GM10266 (cell line): Measurements from ENCODE around the gene ECSCR.

Experiments used
- DNase-seq: peaks from one replicate; pipeline ENCODE4 v3.0.0; 2012; ENCODE audit errors: extremely low spot score
- CTCF ChIP-seq: IDR thresholded peaks from 2 replicates; pipeline ENCODE4 v1.5.1; 2012; ENCODE audit warnings: mild to moderate bottlenecking, low read depth; ENCODE audit not compliant: control insufficient read depth, insufficient read depth; ENCODE audit errors: missing control alignments

Gene ECSCR

DNA sequence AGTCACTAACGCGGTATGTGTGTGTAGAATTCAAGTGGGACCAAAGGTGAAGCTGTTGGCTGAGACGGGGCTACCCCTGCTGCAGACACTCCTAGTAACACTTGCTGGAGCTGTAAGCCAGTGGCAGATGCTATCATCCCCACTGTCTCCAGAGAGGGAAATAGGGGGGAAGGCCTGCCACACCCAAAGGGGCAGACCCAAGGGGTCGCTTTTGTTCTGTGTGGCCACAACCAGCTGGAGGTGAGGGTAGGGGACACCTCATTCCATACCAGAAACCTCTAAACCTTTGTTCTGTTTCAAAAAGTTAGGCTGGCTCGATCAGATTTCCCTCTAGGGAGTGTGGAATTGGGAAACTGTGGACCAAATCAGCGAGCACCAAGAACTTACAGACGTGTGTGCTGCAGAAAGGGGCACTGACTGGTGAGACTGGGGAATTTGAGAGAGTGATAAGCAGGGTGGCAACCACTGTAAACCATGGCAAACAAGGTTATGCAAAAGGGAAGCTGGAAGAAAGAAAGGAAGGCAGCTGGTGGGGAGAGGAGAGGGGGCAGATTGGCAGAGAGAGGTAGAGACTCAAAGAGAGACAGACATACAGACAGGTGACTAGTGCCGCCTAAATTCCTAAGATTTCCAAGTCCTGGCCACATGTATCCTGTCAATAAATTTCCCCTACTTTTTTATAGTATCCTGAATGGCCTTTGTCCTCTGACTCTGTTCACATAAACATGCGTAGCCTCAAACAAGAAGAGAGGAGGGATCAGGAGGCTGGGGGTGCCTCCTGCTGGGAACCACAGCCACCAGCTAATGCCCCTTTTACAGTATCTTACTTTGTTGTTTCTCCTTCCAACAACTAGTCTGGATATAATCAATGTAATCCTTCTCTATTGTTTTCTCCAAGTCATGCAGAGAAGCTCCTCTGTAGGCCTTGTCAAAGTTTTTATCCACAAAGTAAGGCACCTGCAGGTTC is 43.0 kb downstream of the ECSCR start:
- DNase-seq = no peak
- no peak for TF ChIP-seq CTCF

DNA sequence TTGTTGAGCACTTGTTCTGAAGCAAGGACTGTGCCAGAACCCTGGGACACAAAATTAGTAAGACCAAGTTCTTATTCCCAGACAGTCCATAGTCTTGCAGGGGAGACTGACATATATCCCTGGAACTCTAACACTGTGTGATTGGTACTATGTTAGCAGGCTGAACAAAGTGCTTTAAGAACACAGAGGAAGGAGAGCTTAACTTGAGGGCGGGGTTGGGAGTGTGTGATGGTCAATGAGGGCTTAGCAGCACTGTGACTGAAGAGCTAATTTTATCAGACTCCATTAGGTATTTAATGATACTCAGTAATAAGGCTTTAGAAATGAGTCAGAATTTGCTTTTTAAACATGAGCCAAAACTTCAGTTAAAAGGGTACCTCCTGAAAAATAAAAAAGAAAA is 43.8 kb downstream of the ECSCR start:
- TF ChIP-seq CTCF = no peak
- DNase-seq = no peak

DNA sequence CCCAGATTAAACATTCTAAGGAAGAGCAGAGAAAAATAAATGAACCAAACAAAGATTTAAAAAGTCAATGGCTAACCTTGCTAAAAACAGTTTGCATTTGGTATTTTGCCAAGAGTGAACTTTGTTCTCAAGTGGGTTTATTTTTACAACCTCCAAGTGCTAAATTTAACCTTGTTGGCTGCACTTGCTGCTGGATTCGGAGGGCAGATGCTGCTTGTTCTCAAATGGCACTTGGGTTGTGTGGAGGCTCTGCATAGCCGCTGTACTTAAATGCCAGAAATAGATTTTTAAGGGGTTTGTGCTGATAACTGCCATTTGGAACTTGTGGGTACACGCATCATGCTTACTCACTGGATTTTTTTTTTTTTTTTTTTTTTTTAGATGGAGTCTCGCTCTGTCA is 45.3 kb downstream of the ECSCR start:
- no peak for DNase-seq
- TF ChIP-seq CTCF = no peak

DNA sequence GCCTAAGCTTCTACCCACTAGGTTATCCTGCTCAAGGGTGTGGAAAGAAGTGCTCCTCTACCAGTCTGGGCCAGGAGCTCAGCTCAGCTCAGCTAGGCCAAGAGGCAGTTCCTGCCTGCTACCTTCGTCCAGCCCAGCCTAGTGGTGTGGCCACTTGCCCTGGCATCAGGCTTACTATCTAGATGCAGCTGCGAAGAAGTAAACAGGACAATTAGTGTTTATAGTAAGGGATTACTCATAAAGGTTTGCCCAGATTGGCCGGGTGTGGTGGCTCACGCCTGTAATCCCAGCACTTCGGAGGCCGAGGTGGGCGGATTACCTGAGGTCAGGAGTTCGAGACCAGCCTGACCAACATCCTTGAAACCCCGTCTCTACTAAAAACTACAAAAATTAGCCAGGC is 45.9 kb downstream of the ECSCR start:
- no peak for TF ChIP-seq CTCF
- DNase-seq = no peak

- TF ChIP-seq CTCF = no peak
- DNase-seq = no peak
Observed at GRCh38 chr5:139415869-139416268, 46.7 kb downstream of the ECSCR start.

DNA sequence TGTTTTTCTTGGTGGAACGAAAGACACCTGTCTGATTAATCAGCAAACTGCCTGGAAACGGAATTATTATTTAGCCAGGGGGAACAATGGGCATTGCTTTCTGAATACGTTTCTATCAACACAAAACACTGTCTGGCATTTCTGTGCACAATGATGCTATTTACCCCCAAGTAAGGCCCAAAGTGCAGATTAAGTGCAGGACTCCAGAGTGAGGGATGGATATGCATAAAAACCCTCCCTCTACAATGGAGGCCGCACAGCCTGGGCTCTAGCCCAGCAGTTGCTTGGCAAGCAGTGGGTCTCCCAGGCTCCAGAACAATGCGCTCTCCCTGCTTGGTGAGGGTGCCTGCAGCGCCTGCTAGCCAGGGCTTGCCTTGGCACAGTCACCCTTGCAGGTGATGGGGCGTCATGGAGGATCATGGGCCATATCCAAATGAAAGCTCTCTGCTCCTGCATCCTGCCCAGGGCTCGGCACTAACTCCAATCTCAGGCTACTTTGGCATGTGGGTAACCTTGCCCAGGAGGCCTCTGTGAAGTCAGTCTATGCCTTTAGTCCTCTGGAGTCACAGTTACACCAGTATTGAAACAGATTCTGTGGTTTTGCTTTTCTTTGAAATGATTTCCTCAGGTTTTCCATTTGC is 47.2 kb downstream of the ECSCR start:
- no peak for DNase-seq

More for the DNA sequence above, 47.2 kb downstream of the ECSCR start:
- no peak for TF ChIP-seq CTCF
